NCI-H1417 (cell line): ENCODE results near the gene HBZ.
"Not testable (repeated sequence)": the region's sequence is repeated elsewhere in the genome, so short reads cannot be mapped to it uniquely, and the experiment has no call there.

Source experiments
- DNase-seq, 3 experiments: peaks; one replicate each; lab custom pipeline; 2025; lab: John Stamatoyannopoulos, UW

The HBZ gene

GRCh38 chr16:138049-138417, 14.4 kb upstream of the HBZ start:
- DNase-seq, result peak in 2 of 3 experiments; percentile 21 to 28

GRCh38 chr16:140175-140857, 12.1 kb upstream of the HBZ start:
- DNase-seq, result no peak

GRCh38 chr16:142405-142967, 10.0 kb upstream of the HBZ start:
- no peak for DNase-seq

GRCh38 chr16:143047-143446, 9.4 kb upstream of the HBZ start:
- DNase-seq, result no peak

GRCh38 chr16:143456-143855, 9.0 kb upstream of the HBZ start:
- DNase-seq, result no peak

- no peak for DNase-seq
Observed at GRCh38 chr16:144797-145252, 7.6 kb upstream of the HBZ start.

- DNase-seq, result no peak
Observed at GRCh38 chr16:146646-147045, 5.8 kb upstream of the HBZ start.

- peak in 2 of 3 experiments; percentile 24 to 60 for DNase-seq
Observed at GRCh38 chr16:149024-149660, 3.3 kb upstream of the HBZ start.

GRCh38 chr16:153129-153521, 681 bp downstream of the HBZ start:
- DNase-seq, result not testable (repeated sequence)

- DNase-seq, result not testable (repeated sequence)
Observed at GRCh38 chr16:153550-154216, 1.2 kb downstream of the HBZ start.

- DNase-seq, result peak in 2 of 3 experiments; percentile 53 to 80
Observed at GRCh38 chr16:154217-155030, 2.0 kb downstream of the HBZ start.

- no peak for DNase-seq
Observed at GRCh38 chr16:155031-155398, 2.6 kb downstream of the HBZ start.

GRCh38 chr16:159136-159849, 6.8 kb downstream of the HBZ start:
- no peak for DNase-seq

- not testable (repeated sequence) for DNase-seq
Observed at GRCh38 chr16:160242-160641, 7.8 kb downstream of the HBZ start.

- DNase-seq, result no peak
Observed at GRCh38 chr16:160691-161190, 8.3 kb downstream of the HBZ start.

- DNase-seq, result no peak
Observed at GRCh38 chr16:162271-162991, 10.0 kb downstream of the HBZ start.

- DNase-seq, result not testable (repeated sequence)
Observed at GRCh38 chr16:163139-163538, 10.7 kb downstream of the HBZ start.

- DNase-seq, result not testable (repeated sequence)
Observed at GRCh38 chr16:163696-164095, 11.3 kb downstream of the HBZ start.

GRCh38 chr16:164134-164823, 11.8 kb downstream of the HBZ start:
- DNase-seq, result not testable (repeated sequence)
